Measurements from ENCODE around the gene AUTS2.

DNA sequence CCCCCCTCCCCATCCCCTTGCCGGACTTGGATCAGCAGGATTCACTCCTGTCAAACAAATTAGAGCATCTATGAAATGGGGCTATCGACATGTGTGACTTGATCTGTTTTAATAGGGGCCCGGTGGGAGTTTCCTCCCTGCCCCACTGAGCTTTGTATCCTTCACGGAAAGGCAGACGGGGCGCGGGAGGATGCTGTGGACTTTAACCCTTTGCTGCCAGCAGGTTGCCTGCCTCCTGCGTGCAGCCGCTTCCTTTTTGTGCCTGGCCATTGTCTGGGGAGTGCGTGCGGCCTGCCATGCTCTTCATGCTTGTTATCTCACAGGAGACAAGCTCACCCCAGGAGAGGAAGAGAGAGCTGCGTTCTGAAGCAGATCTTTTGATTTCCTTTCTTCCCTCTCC, 1020.9 kb downstream of the AUTS2 start:
- TF ChIP-seq BHLHE40 (IDR thresholded peaks at IDR 0.05; ENCODE audit: borderline replicate concordance) (no peak), FOXK2 (IDR thresholded peaks at IDR 0.05) (no peak), ARNT (IDR thresholded peaks at IDR 0.05) (no peak), FOXM1 (IDR thresholded peaks at IDR 0.05; ENCODE audit: borderline replicate concordance) (no peak), TARDBP (IDR thresholded peaks at IDR 0.05) (no peak), SP1 (IDR thresholded peaks at IDR 0.05) (no peak), ELF4 (IDR thresholded peaks at IDR 0.05) (no peak), ZNF384 (IDR thresholded peaks at IDR 0.05) (no peak), CTBP1 (IDR thresholded peaks at IDR 0.05; ENCODE audit: borderline replicate concordance) (no peak), HDGF (IDR thresholded peaks at IDR 0.05; ENCODE audit: borderline replicate concordance) (no peak), NFRKB (IDR thresholded peaks at IDR 0.05) (no peak), L3MBTL2 (conservative IDR thresholded peaks at IDR 0.05) (no peak), LEF1 (IDR thresholded peaks at IDR 0.05; ENCODE audit: borderline replicate concordance) (no peak)
- TF ChIP-seq, protein P1, sequence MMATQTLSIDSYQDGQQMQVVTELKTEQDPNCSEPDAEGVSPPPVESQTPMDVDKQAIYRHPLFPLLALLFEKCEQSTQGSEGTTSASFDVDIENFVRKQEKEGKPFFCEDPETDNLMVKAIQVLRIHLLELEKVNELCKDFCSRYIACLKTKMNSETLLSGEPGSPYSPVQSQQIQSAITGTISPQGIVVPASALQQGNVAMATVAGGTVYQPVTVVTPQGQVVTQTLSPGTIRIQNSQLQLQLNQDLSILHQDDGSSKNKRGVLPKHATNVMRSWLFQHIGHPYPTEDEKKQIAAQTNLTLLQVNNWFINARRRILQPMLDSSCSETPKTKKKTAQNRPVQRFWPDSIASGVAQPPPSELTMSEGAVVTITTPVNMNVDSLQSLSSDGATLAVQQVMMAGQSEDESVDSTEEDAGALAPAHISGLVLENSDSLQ (IDR thresholded peaks at IDR 0.05): no peak
